ENCODE results near the gene UBQLN4. TPM values are rescaled to one million over a fixed set of nuclear protein-coding genes. Genes with fewer than 3 reads are reported as not detected.

The UBQLN4 gene
- total and polyA plus RNA-seq, 9 of the 15 experiments (the other 6 are each of a cell fraction or from before 2014, with no cell fraction given) = 13.5 to 65.5 (median 37.0) TPM

DNA sequence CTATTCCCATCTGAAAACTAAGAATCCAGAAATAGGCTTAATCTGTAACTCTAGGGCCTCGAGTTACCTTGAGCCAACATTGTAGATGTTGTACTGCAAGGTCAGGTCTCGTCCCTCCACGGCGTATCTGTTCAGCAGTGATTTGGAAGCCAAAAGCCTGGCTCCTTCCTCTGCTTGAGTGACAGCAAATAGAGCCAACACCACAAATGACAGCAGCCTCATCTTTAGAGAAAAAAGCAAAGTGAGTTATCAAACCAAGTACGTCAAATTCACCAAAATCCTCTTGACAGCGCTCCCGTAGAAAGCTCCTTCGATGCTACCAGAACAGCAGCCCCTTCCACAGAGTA lies 33.7 kb downstream of the UBQLN4 start (continued):
- TF ChIP-seq ZBTB40 (IDR thresholded peaks at IDR 0.05) (0 out of 2 replicates have a peak, but pooled peaks have one; percentile 14), ZBTB40 (CRISPR knock-in tag; IDR thresholded peaks at IDR 0.05) (no peak), GATAD2A (IDR thresholded peaks at IDR 0.05) (no peak)
